Activated naive CD8-positive, alpha-beta T cell (primary cell): ENCODE measurements around the gene EFCAB5.
A peak's percentile ranks its signal among the peaks of the same experiment; 100 is the strongest.
"Not testable (repeated sequence)": the region's sequence is repeated elsewhere in the genome, so short reads cannot be mapped to it uniquely, and the experiment has no call there.

Source experiments
- H3K27ac Mint-ChIP-seq: one replicate; pipeline ENCODE4 v1.8.0; 2021; ENCODE audit warnings: mixed read lengths
- H3K27me3 Mint-ChIP-seq: one replicate; pipeline ENCODE4 v1.8.0; 2021; ENCODE audit warnings: mixed read lengths
- H3K36me3 Mint-ChIP-seq: one replicate; pipeline ENCODE4 v1.8.0; 2021; ENCODE audit warnings: mixed read lengths
- H3K4me1 Mint-ChIP-seq: one replicate; pipeline ENCODE4 v1.8.0; 2021; ENCODE audit warnings: low read depth, mixed read lengths
- H3K4me3 Mint-ChIP-seq: one replicate; pipeline ENCODE4 v1.8.0; 2021; ENCODE audit warnings: mild to moderate bottlenecking, mixed read lengths
- H3K9me3 Mint-ChIP-seq: one replicate; pipeline ENCODE4 v1.8.0; 2021; ENCODE audit warnings: low read depth, mixed read lengths

Gene EFCAB5

GRCh38 chr17:29959658-29960337, 18.4 kb downstream of the EFCAB5 start:
- Mint-ChIP-seq H3K4me1 (no peaks in the 10 kb centered on the region), H3K27ac (no peak overlapping the region), H3K36me3 (peaks cover 5% of the 10 kb centered on the region), H3K9me3 (peaks cover 3% of the 10 kb centered on the region), H3K4me3 (no peak overlapping the region), H3K27me3 (no peaks in the 10 kb centered on the region)

DNA sequence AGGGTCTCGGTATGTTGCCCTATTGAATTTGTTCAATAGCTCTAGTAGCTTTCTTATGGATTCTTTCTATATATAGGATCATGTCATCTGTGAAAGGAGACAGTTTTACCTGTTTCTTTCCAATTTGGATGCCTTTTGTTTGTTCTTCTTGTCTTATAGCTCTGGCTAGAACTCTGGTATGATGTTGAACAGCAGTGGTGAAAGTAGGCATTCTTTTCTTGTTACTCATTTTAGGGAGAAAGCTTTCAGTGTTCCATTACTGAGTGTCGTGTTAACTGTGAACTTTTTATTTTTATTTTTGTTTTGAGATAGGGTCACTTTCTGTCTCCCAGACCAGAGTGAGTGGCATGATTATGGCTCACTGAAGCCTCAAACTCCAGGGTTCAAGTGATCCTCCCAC, 21.2 kb downstream of the EFCAB5 start:
- H3K36me3 Mint-ChIP-seq = peaks cover 7% of the 10 kb centered on the region
- H3K4me3 Mint-ChIP-seq = no peak overlapping the region
- no peak overlapping the region for H3K27ac Mint-ChIP-seq
- H3K4me1 Mint-ChIP-seq = no peaks in the 10 kb centered on the region
- no peaks in the 10 kb centered on the region for H3K27me3 Mint-ChIP-seq
- peaks cover 3% of the 10 kb centered on the region for H3K9me3 Mint-ChIP-seq

- Mint-ChIP-seq H3K27me3 (no peaks in the 10 kb centered on the region), H3K9me3 (no peaks in the 10 kb centered on the region), H3K4me1 (no peaks in the 10 kb centered on the region), H3K36me3 (peaks cover 4% of the 10 kb centered on the region), H3K27ac (no peak overlapping the region), H3K4me3 (no peak overlapping the region)
These were observed 26.8 kb downstream of the EFCAB5 start for GRCh38 chr17:29968271-29968670.

DNA sequence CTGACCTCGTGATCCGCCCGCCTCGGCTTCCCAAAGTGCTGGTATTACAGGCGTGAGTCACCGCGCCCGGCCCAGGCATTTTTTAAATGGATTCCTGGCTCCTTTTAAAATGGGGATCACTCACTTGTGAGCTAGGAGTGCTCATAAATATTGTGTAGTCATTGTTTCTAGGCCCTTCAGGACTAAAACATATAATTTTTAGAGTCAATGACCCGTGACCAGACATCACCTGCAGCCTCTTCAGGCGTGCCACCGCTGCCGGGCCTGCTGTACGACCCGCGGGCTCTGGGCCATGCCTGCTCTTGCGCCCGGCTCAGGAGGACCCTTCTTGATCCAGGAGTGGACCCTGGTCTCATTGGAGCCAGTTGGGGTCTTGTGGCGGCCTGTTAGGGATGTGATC, 30.8 kb downstream of the EFCAB5 start:
- Mint-ChIP-seq H3K4me1 (no peaks in the 10 kb centered on the region), H3K4me3 (no peak overlapping the region), H3K27me3 (no peaks in the 10 kb centered on the region), H3K9me3 (no peaks in the 10 kb centered on the region), H3K36me3 (no peaks in the 10 kb centered on the region), H3K27ac (no peak overlapping the region)

GRCh38 chr17:29973005-29973404, 31.6 kb downstream of the EFCAB5 start:
- Mint-ChIP-seq H3K4me1 (no peaks in the 10 kb centered on the region), H3K4me3 (no peak overlapping the region), H3K36me3 (no peaks in the 10 kb centered on the region), H3K27me3 (peaks cover 2% of the 10 kb centered on the region), H3K9me3 (no peaks in the 10 kb centered on the region), H3K27ac (no peak overlapping the region)

GRCh38 chr17:29977836-29978235, 36.4 kb downstream of the EFCAB5 start:
- Mint-ChIP-seq H3K9me3 (no peaks in the 10 kb centered on the region), H3K36me3 (no peaks in the 10 kb centered on the region), H3K4me3 (no peak overlapping the region), H3K4me1 (no peaks in the 10 kb centered on the region), H3K27ac (no peak overlapping the region), H3K27me3 (peaks cover 2% of the 10 kb centered on the region)

GRCh38 chr17:29980261-29980660, 38.8 kb downstream of the EFCAB5 start:
- Mint-ChIP-seq H3K36me3 (peaks cover 4% of the 10 kb centered on the region), H3K4me1 (no peaks in the 10 kb centered on the region), H3K4me3 (no peak overlapping the region), H3K9me3 (no peaks in the 10 kb centered on the region), H3K27me3 (peaks cover 2% of the 10 kb centered on the region), H3K27ac (no peak overlapping the region)

GRCh38 chr17:29982991-29983653, 41.7 kb downstream of the EFCAB5 start:
- H3K4me1 Mint-ChIP-seq = no peaks in the 10 kb centered on the region
- H3K27me3 Mint-ChIP-seq = no peaks in the 10 kb centered on the region
- H3K4me3 Mint-ChIP-seq = no peak overlapping the region
- H3K36me3 Mint-ChIP-seq = peaks cover 4% of the 10 kb centered on the region
- H3K9me3 Mint-ChIP-seq = no peaks in the 10 kb centered on the region
- no peak overlapping the region for H3K27ac Mint-ChIP-seq

- peaks cover 11% of the 10 kb centered on the region for H3K4me1 Mint-ChIP-seq
- no peak overlapping the region for H3K27ac Mint-ChIP-seq
- no peaks in the 10 kb centered on the region for H3K9me3 Mint-ChIP-seq
- no peak overlapping the region for H3K4me3 Mint-ChIP-seq
- no peaks in the 10 kb centered on the region for H3K27me3 Mint-ChIP-seq
- H3K36me3 Mint-ChIP-seq = peaks cover 4% of the 10 kb centered on the region
These were observed 55.0 kb downstream of the EFCAB5 start for GRCh38 chr17:29996458-29996857.

DNA sequence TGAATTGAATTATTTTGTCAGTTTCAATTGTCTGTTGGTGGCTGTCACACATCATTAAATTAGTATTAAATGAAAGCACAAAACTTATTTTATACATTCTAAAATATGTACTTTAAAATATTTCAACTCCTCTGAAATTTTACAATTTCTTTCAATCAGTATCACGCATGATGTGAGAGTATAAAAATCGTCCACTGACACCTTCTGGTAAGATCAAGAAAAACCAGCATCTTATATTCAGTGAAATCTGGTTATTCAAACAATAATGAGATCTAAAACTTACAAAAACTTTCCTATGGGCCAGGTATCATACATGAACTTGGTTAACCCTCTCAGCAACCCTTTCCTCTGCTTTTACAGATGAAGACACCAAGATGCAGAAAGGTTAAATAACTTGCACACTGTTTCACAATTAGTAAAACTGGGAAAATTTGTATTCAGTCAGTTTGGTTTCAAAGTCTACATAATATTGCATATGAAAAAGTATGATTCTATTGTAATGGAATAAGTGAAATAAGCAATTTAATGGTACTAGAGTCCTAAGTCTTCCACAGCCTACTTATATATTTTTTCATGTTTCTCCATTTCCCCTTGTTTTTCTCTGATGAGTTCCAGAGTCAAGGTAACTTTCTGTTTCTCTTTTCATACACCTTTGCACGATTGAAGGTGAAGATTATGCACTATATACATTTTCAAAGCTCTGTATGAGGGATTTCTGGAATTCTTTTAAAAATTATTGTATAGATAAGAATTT, 58.7 kb downstream of the EFCAB5 start:
- Mint-ChIP-seq H3K27ac (no peak overlapping the region), H3K4me1 (peaks cover 11% of the 10 kb centered on the region), H3K9me3 (no peaks in the 10 kb centered on the region), H3K36me3 (peaks cover 3% of the 10 kb centered on the region), H3K27me3 (no peaks in the 10 kb centered on the region), H3K4me3 (peak overlapping the region; percentile 2)

GRCh38 chr17:30000755-30001257, 59.4 kb downstream of the EFCAB5 start:
- Mint-ChIP-seq H3K9me3 (no peaks in the 10 kb centered on the region), H3K4me1 (peaks cover 11% of the 10 kb centered on the region), H3K27me3 (no peaks in the 10 kb centered on the region)

GRCh38 chr17:30002088-30002487, 60.7 kb downstream of the EFCAB5 start:
- H3K36me3 Mint-ChIP-seq = peaks cover 3% of the 10 kb centered on the region
- no peaks in the 10 kb centered on the region for H3K27me3 Mint-ChIP-seq
- no peak overlapping the region for H3K4me3 Mint-ChIP-seq
- H3K4me1 Mint-ChIP-seq = peaks cover 11% of the 10 kb centered on the region
- H3K27ac Mint-ChIP-seq = no peak overlapping the region
- no peaks in the 10 kb centered on the region for H3K9me3 Mint-ChIP-seq

More at GRCh38 chr17:30000755-30001257, 59.4 kb downstream of the EFCAB5 start:
- Mint-ChIP-seq H3K36me3 (peaks cover 3% of the 10 kb centered on the region), H3K4me3 (no peak overlapping the region), H3K27ac (no peak overlapping the region)

DNA sequence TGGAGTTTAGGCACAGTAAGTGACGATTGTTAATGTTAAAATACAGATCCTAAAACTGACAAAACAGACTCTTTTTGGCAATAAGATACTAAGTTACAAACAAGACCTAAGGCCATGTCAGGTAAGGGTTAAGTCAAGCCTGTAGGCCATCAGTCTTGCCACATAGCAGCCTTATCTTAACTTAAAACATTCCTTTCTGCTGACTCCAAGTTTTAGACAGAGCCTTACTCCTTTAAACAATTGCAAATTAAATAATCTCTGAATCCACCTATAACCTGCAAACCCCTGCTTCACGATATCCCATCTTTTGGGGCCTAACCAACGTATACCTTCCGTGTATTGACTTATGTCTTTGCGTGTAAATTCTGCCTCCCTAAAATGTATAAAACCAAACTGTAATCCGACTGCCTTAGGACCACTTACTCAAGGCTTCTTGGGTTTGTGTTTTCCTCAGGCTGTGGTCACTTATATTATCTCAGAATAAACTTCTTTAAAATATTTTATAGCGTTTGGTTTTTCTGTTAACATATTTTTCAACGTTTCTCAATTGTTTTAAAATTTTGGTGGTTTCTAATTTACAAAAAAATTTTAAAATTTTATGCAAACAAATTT, 64.4 kb downstream of the EFCAB5 start:
- no peaks in the 10 kb centered on the region for H3K9me3 Mint-ChIP-seq
- H3K27me3 Mint-ChIP-seq = no peaks in the 10 kb centered on the region
- peaks cover 3% of the 10 kb centered on the region for H3K4me1 Mint-ChIP-seq
- peaks cover 3% of the 10 kb centered on the region for H3K36me3 Mint-ChIP-seq
- no peak overlapping the region for H3K27ac Mint-ChIP-seq
- H3K4me3 Mint-ChIP-seq = no peak overlapping the region

GRCh38 chr17:30011934-30012333, 70.5 kb downstream of the EFCAB5 start:
- not testable (repeated sequence) for H3K4me3 Mint-ChIP-seq, H3K27me3 Mint-ChIP-seq, H3K27ac Mint-ChIP-seq, H3K4me1 Mint-ChIP-seq, H3K9me3 Mint-ChIP-seq, H3K36me3 Mint-ChIP-seq
